ENCODE data around the gene SEPTIN8.

- TF ChIP-seq CTCF (IDR thresholded peaks at IDR 0.05 in 8 of 11, conservative IDR thresholded peaks at IDR 0.05 in 3 of 11) (no peak), POLR2AphosphoS5 (IDR thresholded peaks at IDR 0.05) (no peak), POLR2A (IDR thresholded peaks at IDR 0.05) (no peak)
Measured at GRCh38 chr5:132742626-132743025, 34.4 kb downstream of the SEPTIN8 start.
